Right renal pelvis (tissue), 4 donors: ENCODE measurements around the gene BTBD9. TPM values are rescaled to one million over a fixed set of nuclear protein-coding genes. Genes with fewer than 3 reads are reported as not detected.
A peak's percentile ranks its signal among the peaks of the same experiment; 100 is the strongest.

Experiments used
- DNase-seq, 4 donors: peaks; one replicate each; pipeline ENCODE4 v3.0.0-alpha.2; 2013; ENCODE audit warnings: low read depth in 4 of 4, low spot score in 3 of 4, missing footprints in 1 of 4
- polyA plus RNA-seq, 4 donors: library from polyadenylated mRNA; unstranded; fragments of 120-200 nt; gene quantifications; one replicate each; pipeline ENCODE4 v1.2.1, GENCODE V29; 2013; ENCODE audit not compliant: insufficient read length in 4 of 4

The BTBD9 gene
- polyA plus RNA-seq, 4 donors = 11.9 to 15.6 (median 13.8) TPM

DNA sequence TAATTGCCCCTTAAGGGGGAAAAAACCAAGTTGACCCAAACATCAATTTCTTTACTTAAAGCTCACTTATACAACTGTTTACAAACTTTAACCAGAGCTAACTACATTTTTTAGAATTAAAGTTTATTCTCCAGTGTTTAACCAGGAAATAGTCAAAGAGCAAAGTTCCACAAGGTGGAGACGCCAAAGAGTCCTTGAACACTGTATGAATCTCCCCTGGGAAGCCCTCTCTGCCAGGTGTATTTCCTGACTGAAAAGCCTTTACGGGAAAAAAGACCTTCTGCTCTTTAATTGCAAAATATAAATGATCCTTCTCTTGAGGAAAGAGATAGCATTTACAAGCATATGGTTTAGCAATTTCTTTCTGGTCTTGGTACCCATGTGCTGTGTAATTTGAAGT, 36.2 kb downstream of the BTBD9 start:
- DNase-seq = no peak

- no peak for DNase-seq
Measured at GRCh38 chr6:38599966-38600550, 39.7 kb downstream of the BTBD9 start.

- DNase-seq = no peak
Measured at GRCh38 chr6:38599261-38599660, 40.5 kb downstream of the BTBD9 start.

GRCh38 chr6:38593998-38594665, 45.6 kb downstream of the BTBD9 start:
- no peak for DNase-seq

- DNase-seq = no peak
Measured at GRCh38 chr6:38593409-38593808, 46.3 kb downstream of the BTBD9 start.

- no peak for DNase-seq
Measured at GRCh38 chr6:38591439-38591838, 48.3 kb downstream of the BTBD9 start.

DNA sequence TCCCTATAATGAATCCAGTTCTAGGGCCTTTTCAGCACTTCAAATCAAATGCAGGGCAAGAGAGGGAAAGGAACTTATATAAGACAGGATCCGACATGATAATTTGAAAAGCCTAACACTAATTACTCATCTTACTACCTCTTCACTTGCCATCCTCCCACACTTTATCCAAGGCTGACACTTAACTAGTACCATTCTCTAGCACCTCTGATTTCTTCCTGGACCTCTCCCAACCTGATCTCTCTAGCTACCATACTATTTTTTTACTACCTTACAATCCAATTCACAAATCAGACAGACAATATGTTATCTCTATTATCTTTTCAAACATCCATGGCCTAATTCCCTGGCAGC, 50.4 kb downstream of the BTBD9 start:
- DNase-seq = no peak

- DNase-seq = no peak
Measured at GRCh38 chr6:38588631-38589366, 50.9 kb downstream of the BTBD9 start.

DNA sequence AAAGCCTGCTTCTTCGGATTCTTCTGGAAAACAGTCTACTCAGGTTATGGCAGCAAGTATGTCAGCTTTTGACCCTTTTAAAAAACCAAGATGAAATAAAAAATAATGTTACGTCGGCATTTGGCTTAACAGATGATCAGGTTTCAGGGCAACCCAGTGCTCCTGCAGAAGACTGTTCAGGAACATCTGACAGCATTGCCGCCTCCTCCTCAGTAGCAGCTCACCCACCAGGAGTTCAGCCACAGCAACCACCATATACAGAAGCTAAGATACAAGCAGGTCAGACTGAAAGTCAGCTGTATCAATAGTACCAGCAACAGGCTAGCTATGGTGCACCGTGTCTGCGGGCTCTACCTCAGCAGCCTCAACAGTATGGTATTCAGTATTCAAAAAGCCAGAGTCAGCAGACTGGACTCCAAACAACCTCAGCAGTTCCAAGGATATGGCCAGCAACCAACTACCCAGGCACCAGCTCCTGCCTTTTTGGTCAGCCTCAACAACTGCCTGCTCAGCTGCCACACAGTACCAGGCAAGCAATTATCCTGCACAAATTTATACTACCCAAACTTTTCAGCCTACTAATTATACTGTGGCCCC, 51.9 kb downstream of the BTBD9 start:
- no peak for DNase-seq

DNA sequence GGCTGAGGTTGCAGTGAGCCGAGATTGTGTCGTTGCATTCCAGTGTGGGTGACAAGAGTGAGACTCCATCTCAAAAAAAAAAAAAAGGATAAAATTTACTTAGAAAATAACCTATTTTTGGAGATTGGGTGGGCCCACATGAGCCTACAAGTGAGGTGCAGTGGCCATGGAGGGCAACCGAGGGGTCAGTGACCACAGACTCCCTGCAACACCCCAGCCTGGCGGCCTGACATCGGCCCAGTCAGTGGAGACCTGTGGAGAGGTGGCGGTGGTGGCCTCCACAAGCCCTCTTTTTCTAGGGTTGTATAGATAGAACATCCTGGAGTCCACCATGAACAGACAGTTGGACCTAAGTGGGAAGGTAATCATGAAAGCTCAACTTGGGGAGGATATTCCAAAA, 52.7 kb downstream of the BTBD9 start:
- no peak for DNase-seq

DNA sequence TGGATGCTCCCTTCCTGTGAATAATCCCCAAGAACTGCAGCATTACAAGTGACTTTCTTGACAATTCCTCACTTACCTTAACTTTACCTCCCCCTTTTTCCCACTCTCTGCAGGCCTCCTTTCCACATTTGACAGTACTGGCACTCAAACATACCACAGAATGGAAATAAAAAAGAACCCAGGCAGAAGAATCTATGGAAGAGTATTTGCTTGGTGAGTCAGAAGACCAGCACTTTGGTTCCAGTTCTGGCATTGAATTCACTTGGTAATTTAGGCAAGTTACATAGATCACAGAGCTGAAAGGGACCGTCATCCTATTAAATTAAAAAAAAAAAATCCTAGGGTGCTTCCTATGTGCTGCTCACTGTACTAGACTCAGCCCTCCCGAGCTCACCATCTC, 55.0 kb downstream of the BTBD9 start:
- DNase-seq = no peak

DNA sequence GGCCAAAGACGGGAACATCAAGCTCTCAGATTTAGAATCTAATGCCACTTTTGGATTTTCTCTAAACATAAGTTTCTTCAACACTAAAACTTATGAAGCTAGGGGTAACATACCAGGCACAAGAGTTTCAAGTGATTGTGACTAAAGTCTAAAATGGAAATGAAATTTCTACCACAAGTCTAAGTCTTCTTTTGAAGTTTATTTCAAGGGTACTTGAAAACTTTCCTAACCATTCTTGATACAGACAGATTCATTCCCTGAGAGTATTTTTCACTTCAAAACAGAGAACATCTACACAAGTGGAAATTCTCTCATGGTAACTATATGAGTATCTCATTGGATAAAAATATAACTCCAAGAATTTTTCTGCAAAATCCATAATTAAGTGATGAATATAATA, 56.2 kb downstream of the BTBD9 start:
- no peak for DNase-seq

DNA sequence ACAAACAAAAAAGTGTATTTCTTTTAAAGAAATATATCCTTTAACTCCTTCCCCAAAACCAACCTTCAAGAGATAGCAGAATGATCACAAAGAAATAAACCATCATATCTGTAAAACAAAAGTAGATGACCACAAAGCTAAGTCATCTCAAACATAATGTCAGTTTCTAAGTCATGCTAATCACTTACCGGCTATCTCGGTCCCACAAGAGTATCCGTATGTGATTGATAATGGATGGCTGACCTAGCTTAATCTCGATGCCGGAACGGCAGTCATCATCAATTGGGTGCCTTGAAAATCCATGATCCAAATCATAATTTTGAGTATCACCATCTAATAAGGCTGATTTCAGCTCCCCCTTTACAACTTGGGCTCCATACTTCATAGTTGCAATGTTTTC, 59.7 kb downstream of the BTBD9 start:
- no peak for DNase-seq

DNA sequence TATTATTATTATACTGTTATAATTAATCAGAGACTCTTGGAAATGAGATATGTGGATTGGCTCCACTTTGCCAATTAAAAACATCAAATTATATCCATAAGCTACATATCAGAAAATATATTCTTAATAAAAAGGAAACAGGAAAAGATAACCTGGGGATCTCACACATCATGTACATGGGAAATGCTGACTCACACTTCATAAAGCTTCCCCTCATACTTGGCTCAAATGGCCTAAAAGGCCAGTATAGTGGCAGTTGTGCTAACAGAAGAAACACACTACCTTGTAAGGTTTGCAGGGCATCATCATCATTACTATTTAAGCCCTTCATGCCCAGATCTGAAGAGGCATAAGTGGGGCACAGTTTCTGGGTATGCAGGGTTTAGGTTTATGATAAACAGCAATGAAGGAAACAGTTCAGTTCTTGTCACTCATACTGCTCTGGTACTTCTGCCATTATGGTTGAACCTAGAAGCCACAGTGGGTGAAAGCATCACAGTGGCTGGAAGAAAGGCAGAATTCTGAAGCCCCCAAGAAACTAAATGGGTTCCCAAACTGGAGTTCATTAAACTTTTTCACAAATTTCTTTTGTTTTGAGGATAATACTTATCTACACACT, 60.6 kb downstream of the BTBD9 start:
- no peak for DNase-seq

- DNase-seq = no peak
Measured at GRCh38 chr6:38578075-38578474, 61.7 kb downstream of the BTBD9 start.

DNA sequence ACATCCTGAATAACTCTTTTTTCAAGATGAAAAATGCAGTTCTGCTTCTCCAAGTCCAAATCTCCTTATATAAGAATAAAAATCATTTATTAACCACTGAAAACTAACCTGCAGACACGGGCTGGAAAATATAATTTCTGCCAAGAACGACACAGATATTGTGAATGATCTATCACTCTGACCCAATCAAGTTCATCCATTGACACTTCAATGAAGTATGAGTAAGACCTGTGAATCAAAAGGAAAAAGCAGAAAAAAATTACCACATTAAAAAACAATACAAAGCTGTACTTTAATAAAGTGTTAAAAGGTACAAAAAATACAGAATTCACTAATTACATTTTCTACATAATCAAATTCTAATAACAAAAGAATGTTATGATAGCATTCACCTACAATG, 62.2 kb downstream of the BTBD9 start:
- no peak for DNase-seq

DNA sequence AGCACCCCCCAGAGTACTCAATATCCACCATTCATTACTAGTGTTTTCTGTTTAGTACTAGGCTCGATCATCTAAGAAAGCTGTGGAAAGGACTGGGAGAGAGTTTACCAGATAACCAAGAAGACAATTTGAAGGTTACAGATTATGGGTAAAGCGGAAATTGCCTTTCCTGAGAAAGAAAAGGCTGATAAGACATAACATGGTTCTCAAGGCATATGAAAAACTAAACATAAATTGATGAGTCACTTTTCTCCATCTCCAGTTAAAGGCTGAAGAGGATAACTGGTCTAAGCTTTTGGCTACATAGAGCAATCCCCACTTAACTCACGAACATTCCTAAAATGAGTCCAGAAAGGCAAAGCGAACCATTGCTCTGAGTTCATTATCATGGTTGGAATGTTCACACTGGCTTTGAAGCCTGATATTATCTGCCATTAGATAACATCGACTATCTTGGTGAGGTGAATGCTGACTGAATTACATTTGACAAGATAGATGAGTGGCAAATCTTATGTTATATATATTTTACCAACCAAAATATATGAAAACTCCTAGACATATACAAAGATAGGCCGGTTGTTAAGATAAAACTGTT, 65.8 kb downstream of the BTBD9 start:
- DNase-seq = no peak

DNA sequence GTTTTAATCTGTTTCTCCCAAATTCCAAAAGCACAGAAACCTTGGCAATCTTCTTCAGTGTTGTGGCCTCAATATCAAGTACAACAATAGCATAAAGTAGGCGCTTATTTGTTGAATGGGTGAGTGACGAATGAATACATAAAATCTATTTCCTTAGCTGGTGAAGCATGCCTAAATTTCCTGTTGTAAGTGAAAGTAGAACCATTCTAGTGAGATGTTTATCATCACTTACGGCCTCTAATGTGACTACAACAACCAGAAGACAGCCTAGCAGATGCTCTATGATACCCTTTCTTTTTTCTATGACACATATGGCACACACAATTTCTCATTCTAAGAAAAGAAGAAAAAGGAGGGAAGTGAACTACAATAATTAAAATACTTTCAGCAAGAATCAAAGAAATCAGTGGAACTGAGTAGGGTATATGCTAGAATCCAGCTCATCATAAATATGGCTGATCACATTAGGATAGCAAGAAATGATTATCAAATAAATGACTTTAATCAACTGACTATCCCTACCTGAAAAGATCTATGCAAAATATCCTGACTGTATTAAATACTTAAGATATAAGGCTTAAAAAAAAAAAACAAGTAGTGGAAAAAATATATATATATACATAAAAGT, 67.4 kb downstream of the BTBD9 start:
- no peak for DNase-seq

DNA sequence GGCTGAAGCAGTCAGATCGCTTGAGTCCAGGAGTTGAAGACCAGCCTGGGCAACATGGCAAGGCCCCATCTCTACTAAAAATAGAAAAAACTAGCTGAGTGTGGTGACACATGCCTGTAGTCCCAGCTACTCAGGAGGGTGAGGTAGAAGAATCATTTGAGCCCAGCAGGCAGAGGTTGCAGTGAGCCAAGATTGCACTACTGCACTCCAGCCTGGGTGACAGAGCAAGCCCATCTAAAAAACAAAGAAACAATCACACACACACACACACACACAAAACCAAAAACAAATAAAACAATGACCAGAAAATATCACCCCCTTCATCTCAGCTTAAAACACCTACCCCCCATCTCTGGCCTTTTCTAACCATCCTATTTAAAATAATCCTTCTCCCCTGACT, 68.0 kb downstream of the BTBD9 start:
- no peak for DNase-seq

DNA sequence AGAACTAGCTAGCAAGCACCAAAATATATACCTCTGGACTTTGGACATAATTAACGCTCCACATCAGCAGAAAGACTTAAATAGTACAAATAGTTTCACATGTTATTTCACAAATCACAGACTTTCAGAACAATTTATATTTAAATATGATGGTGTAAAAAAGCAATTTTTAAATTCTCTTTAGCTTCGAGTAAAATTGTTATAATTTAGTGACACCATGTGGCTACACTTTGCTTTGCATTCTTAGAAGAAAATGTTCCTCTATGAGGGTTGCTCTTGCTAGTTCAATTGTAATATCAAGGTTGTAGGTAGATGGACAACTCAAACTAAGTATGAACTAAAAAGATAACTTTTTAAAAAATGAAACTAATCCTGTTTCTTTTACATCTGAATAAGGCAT, 69.0 kb downstream of the BTBD9 start:
- no peak for DNase-seq

DNA sequence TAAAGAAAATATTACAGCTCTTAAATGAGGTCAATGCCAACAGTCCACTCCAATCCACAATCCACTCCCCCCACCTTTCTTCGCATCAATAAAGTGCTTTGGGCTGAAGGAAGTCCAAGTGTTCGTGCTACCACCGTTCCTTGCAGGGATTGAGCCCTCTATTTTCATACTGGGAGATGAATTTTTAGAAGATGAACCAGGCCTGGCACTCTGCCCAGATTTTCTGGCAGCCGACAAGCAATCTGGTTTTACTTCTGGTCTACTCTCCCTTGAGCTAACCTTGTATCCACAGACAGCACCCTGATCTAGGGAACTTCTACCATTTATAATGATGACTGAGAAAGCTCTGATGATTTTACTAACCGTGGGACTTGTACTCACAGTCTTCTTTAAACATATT, 72.3 kb downstream of the BTBD9 start:
- peak in 1 of 4 donors; percentile 8 for DNase-seq
